HCT116 (cell line): ENCODE data around the gene GPR139.

Experiments
- CTCF ChIP-seq, 3 experiments: fragments of 200-600 bp in 1 of 3; sonication (generic) in 1 of 3; IDR thresholded peaks in 2 of 3; conservative IDR thresholded peaks in 1 of 3; 2 replicates each; pipeline ENCODE4 v1.5.1; 2012 to 2017; ENCODE audit warnings: low read depth in 2 of 3, low read length in 2 of 3, antibody characterized with exemption in 1 of 3, borderline replicate concordance in 1 of 3, control low read depth in 1 of 3, mild to moderate bottlenecking in 1 of 3, mixed read lengths in 1 of 3, mixed run types in 1 of 3, moderate library complexity in 1 of 3; ENCODE audit not compliant: insufficient read depth in 1 of 3
- POLR2AphosphoS5 ChIP-seq: IDR thresholded peaks from 2 replicates; pipeline ENCODE4 v1.6.1; 2011; ENCODE audit warnings: mild to moderate bottlenecking, low read depth, low read length, moderate library complexity

DNA sequence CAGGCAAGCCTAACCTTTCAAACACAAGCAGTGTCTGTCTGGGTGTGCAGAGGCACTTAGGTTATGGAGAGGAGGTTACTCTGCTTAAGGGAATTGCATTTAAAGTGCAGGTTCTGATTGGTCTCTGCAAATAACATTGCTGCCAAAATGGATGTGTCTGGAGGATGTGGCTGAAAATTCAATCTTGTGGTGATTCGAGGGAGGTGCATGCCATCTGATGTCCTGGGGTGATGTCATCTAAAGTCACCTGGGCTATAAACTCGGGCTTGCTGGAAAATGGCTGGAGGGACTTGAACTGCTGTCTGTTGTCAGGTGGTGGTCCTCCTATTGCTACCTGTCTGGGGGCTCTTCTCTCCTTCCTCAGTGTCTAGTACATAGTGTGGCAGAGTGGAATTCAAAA lies 28.3 kb upstream of the GPR139 start:
- TF ChIP-seq CTCF (IDR thresholded peaks at IDR 0.05 in 2 of 3, conservative IDR thresholded peaks at IDR 0.05 in 1 of 3; ENCODE audit: borderline replicate concordance in 1 of 3, insufficient read depth in 1 of 3, low read depth in 2 of 3, low read length in 2 of 3) (no peak), POLR2AphosphoS5 (no peak)
